Neural cell (in vitro differentiated cells): ENCODE measurements around the gene ADRA1B. TPM values are rescaled to one million over a fixed set of nuclear protein-coding genes. Genes with fewer than 3 reads are reported as not detected.

ENCODE experiments used
- H2AFZ ChIP-seq: fragments of 200-600, 300-800 bp; sonication (generic), shearing (Covaris generic); 2 replicates; pipeline ENCODE4 v1.6.0; 2014; ENCODE audit warnings: low read depth, mild to moderate bottlenecking, antibody characterized with exemption, low read length, moderate library complexity
- H3F3A ChIP-seq: fragments of 200-600 bp; shearing (Covaris generic); 2 replicates; pipeline ENCODE4 v1.6.1; 2016; ENCODE audit warnings: mild to moderate bottlenecking, moderate library complexity, mixed read lengths, antibody characterized with exemption, low read length; ENCODE audit not compliant: insufficient read depth, poor library complexity, severe bottlenecking
- H3K27ac ChIP-seq: fragments of 200-600, 300-800 bp; sonication (generic), shearing (Covaris generic); 2 replicates; pipeline ENCODE4 v1.5.1; 2014; ENCODE audit warnings: mild to moderate bottlenecking, low read length, moderate library complexity
- H3K27me3 ChIP-seq: fragments of 300-800, 200-600 bp; sonication (generic), shearing (Covaris generic); 2 replicates; pipeline ENCODE4 v1.6.0; 2014; ENCODE audit warnings: mild to moderate bottlenecking, low read depth, low read length, moderate library complexity; ENCODE audit not compliant: insufficient read depth
- H3K36me3 ChIP-seq: fragments of 300-800, 200-600 bp; sonication (generic), shearing (Covaris generic); 2 replicates; pipeline ENCODE4 v1.5.1; 2014; ENCODE audit warnings: mild to moderate bottlenecking, antibody characterized with exemption, low read length, moderate library complexity; ENCODE audit not compliant: insufficient read depth
- H3K4me2 ChIP-seq: fragments of 300-800, 200-600 bp; sonication (generic), shearing (Covaris generic); 2 replicates; pipeline ENCODE4 v1.6.0; 2014; ENCODE audit warnings: mild to moderate bottlenecking, low read length
- H3K4me3 ChIP-seq: fragments of 300-800, 200-600 bp; sonication (generic), shearing (Covaris generic); 2 replicates; pipeline ENCODE4 v1.5.1; 2014; ENCODE audit warnings: mild to moderate bottlenecking, low read length, moderate library complexity
- H3K79me2 ChIP-seq: fragments of 200-600 bp; shearing (Covaris generic); replicated peaks from 2 replicates; pipeline ENCODE4 v1.6.0; 2014; ENCODE audit warnings: mild to moderate bottlenecking, low read length, moderate library complexity; ENCODE audit not compliant: insufficient read depth
- H3K9ac ChIP-seq: fragments of 300-800, 200-600 bp; sonication (generic), shearing (Covaris generic); 2 replicates; pipeline ENCODE4 v1.6.1; 2016; ENCODE audit warnings: mild to moderate bottlenecking, low read length, mixed read lengths
- H3K9me2 ChIP-seq: fragments of 200-600 bp; shearing (Covaris generic); 2 replicates; pipeline ENCODE4 v1.6.1; 2016; ENCODE audit warnings: mild to moderate bottlenecking, low read length, mixed read lengths; ENCODE audit not compliant: insufficient read depth
- H3K9me3 ChIP-seq: fragments of 200-600, 300-800 bp; sonication (generic), shearing (Covaris generic); 2 replicates; pipeline ENCODE4 v1.6.1; 2016; ENCODE audit warnings: mild to moderate bottlenecking, mixed run types, low read length, moderate library complexity, mixed read lengths
- H4K20me1 ChIP-seq: fragments of 200-600 bp; shearing (Covaris generic); 2 replicates; pipeline ENCODE4 v1.6.1; 2016; ENCODE audit warnings: mild to moderate bottlenecking, mixed run types; ENCODE audit not compliant: insufficient read depth
- CTCF ChIP-seq: fragments of 450-650 bp; IDR thresholded peaks from 2 replicates; pipeline ENCODE4 v1.5.1; 2014; ENCODE audit warnings: antibody characterized with exemption, mild to moderate bottlenecking, moderate library complexity; ENCODE audit not compliant: poor library complexity, severe bottlenecking
- EP300 ChIP-seq: fragments of 450-650 bp; conservative IDR thresholded peaks from 2 replicates; pipeline ENCODE4 v1.6.1; 2014; ENCODE audit warnings: antibody characterized with exemption, mild to moderate bottlenecking, moderate library complexity; ENCODE audit not compliant: poor library complexity, severe bottlenecking
- EZH2 ChIP-seq: fragments of 200-600, 300-800 bp; shearing (Covaris generic), sonication (generic); IDR thresholded peaks from 2 replicates; pipeline ENCODE4 v1.6.1; 2014; ENCODE audit warnings: antibody characterized with exemption, low read length, borderline replicate concordance, mild to moderate bottlenecking; ENCODE audit not compliant: insufficient read depth, poor library complexity, severe bottlenecking
- MXI1 ChIP-seq: fragments of 450-650 bp; conservative IDR thresholded peaks from 2 replicates; pipeline ENCODE4 v1.6.1; 2014; ENCODE audit warnings: antibody characterized with exemption, mild to moderate bottlenecking; ENCODE audit not compliant: poor library complexity, severe bottlenecking
- POLR2AphosphoS5 ChIP-seq: IDR thresholded peaks from 2 replicates; pipeline ENCODE4 v1.6.1; 2012
- RAD21 ChIP-seq: fragments of 450-650 bp; conservative IDR thresholded peaks from 2 replicates; pipeline ENCODE4 v1.6.1; 2014; ENCODE audit warnings: antibody characterized with exemption, mild to moderate bottlenecking, moderate library complexity
- REST ChIP-seq: IDR thresholded peaks from 2 replicates; pipeline ENCODE4 v1.6.1; 2012; ENCODE audit warnings: borderline replicate concordance
- SMC3 ChIP-seq: fragments of 450-650 bp; conservative IDR thresholded peaks from 2 replicates; pipeline ENCODE4 v1.6.1; 2014; ENCODE audit warnings: antibody characterized with exemption, mild to moderate bottlenecking, moderate library complexity; ENCODE audit not compliant: poor library complexity
- TAF1 ChIP-seq: IDR thresholded peaks from 2 replicates; pipeline ENCODE4 v1.6.1; 2012; ENCODE audit warnings: low read depth
- polyA plus RNA-seq: library from polyadenylated mRNA; depleted of rRNA; stranded (reverse); fragments of >200 nt; gene quantifications from 2 replicates; pipeline ENCODE4 v1.2.3, GENCODE V29; 2014

The ADRA1B gene
- polyA plus RNA-seq, 1 donor from 2014 or later: 1.1 TPM

- H3K4me3 ChIP-seq: no peak overlapping the region
- H3K27ac ChIP-seq: no peak overlapping the region
- no peaks in the 10 kb centered on the region for H3K36me3 ChIP-seq
- TF ChIP-seq TAF1: no peak
- no peak for TF ChIP-seq SMC3
- no peak for TF ChIP-seq EP300
- no peak for TF ChIP-seq EZH2
- no peak for TF ChIP-seq REST
- no peak for TF ChIP-seq MXI1
- TF ChIP-seq CTCF: no peak
- no peak for TF ChIP-seq RAD21
- no peak for TF ChIP-seq POLR2AphosphoS5
- H2AFZ ChIP-seq: no peak overlapping the region
- no peak overlapping the region for H3K4me2 ChIP-seq
- no peaks in the 10 kb centered on the region for H3F3A ChIP-seq
- H3K9ac ChIP-seq: no peak overlapping the region
- H4K20me1 ChIP-seq: no peaks in the 10 kb centered on the region
- no peaks in the 10 kb centered on the region for H3K79me2 ChIP-seq
- H3K9me2 ChIP-seq: no peaks in the 10 kb centered on the region
- H3K9me3 ChIP-seq: no peaks in the 10 kb centered on the region
- H3K27me3 ChIP-seq: no peaks in the 10 kb centered on the region
These were observed 19.7 kb downstream of the ADRA1B start for GRCh38 chr5:159935946-159936345.

- H3K27ac ChIP-seq: no peak overlapping the region
- no peak for TF ChIP-seq REST
- TF ChIP-seq POLR2AphosphoS5: no peak
- TF ChIP-seq EZH2: no peak
- no peak for TF ChIP-seq TAF1
- TF ChIP-seq MXI1: no peak
- TF ChIP-seq SMC3: no peak
- TF ChIP-seq EP300: no peak
- no peak for TF ChIP-seq CTCF
- TF ChIP-seq RAD21: no peak
- no peak overlapping the region for H2AFZ ChIP-seq
- H3K9me3 ChIP-seq: no peaks in the 10 kb centered on the region
- H3K4me2 ChIP-seq: no peak overlapping the region
- H3K9ac ChIP-seq: no peak overlapping the region
- H3K4me3 ChIP-seq: no peak overlapping the region
- H3K79me2 ChIP-seq: no peaks in the 10 kb centered on the region
- H3F3A ChIP-seq: no peaks in the 10 kb centered on the region
- no peaks in the 10 kb centered on the region for H3K9me2 ChIP-seq
- no peaks in the 10 kb centered on the region for H4K20me1 ChIP-seq
- H3K36me3 ChIP-seq: no peaks in the 10 kb centered on the region
- no peaks in the 10 kb centered on the region for H3K27me3 ChIP-seq
These were observed 20.5 kb downstream of the ADRA1B start for GRCh38 chr5:159936686-159937329.
